Ascending aorta (tissue), 2 donors: ENCODE results near the gene HECW1. TPM values are rescaled to one million over a fixed set of nuclear protein-coding genes. Genes with fewer than 3 reads are reported as not detected.

Experiments used
- DNase-seq, 2 donors: peaks; one replicate each; pipeline ENCODE4 v3.0.0-alpha.2; 2019; ENCODE audit warnings: low spot score in 2 of 2
- H3K27ac ChIP-seq, 2 donors: fragments of 200-600 bp; sonication (generic); one replicate each; pipeline ENCODE4 v1.5.1; 2016 to 2017; ENCODE audit warnings: mild to moderate bottlenecking in 1 of 2
- H3K27me3 ChIP-seq: fragments of 200-600 bp; sonication (generic); one replicate; pipeline ENCODE4 v1.5.1; 2017
- H3K36me3 ChIP-seq, 2 donors: fragments of 200-600 bp; sonication (generic); one replicate each; pipeline ENCODE4 v1.5.1; 2016
- H3K4me1 ChIP-seq, 2 donors: fragments of 200-600 bp; sonication (generic); one replicate each; pipeline ENCODE4 v1.5.1; 2016 to 2017; ENCODE audit warnings: mild to moderate bottlenecking in 1 of 2
- H3K4me3 ChIP-seq, 2 donors: fragments of 200-600 bp; sonication (generic); one replicate each; pipeline ENCODE4 v1.5.1; 2016 to 2017; ENCODE audit warnings: mild to moderate bottlenecking in 1 of 2
- H3K9me3 ChIP-seq, 2 donors: fragments of 200-600 bp; sonication (generic); one replicate each; pipeline ENCODE4 v1.5.1; 2016
- intact Hi-C: fragments of 100-400 bp; cut with DNase I; formaldehyde crosslinking; loops from one replicate; pipeline ENCODE4 v1.15.1; 2023
- total RNA-seq: library from RNA; depleted of rRNA; stranded (reverse); fragments of >200 nt; gene quantifications from one replicate; pipeline ENCODE4 v1.1.0, GENCODE V29; 2016
- TF ChIP-seq, protein P1 (sequence below), 3 experiments: fragments of 200-600 bp in 2 of 3; fragments of 450-650 bp in 1 of 3; sonication (generic) in 2 of 3; IDR thresholded peaks; one replicate each; pipeline ENCODE4 v1.5.1; 2016 to 2019; ENCODE audit warnings: antibody characterized with exemption in 3 of 3, mild to moderate bottlenecking in 1 of 3, moderate library complexity in 1 of 3

HECW1 gene
- total RNA-seq, 1 donor from 2014 or later: not detected

DNA sequence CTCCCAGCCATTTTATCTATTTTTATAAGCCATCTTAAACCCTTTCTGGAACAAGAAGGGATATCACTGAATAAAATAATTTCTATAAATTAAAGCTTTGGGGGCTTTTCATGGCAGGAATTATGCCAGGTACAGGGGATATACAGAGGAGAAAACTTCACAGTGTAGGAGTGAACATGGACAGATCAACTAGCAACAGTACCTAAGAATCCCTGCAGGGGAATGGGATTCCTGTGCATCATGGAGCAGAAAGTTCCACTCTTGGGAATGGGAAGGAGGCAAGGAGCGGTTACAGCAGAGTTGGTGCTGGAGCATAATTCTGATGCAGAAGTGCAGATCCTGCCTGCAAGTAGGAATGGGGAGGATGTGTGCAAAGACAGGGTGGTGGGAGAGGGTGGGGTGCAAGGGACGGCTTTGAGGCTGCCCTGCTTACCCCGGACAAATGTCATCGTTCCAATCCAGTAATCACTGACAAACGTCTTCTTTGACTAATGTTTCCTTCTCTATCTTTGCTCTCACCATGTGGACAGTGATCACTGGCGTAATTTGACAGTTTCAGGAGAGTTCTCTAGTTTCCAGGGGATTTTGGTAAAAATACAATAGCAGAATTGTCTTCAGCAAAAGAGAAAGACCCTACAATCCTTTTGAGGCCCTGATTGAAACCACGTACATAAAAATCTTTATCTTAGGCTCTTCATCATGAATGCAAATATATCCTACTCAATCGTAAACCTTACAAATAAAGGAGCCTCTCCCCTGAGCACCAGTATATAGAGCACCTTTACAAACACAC, 196.7 kb downstream of the HECW1 start:
- H3K4me3 ChIP-seq: no peak overlapping the region
- H3K27ac ChIP-seq: no peak overlapping the region
- H3K36me3 ChIP-seq: no peaks in the 10 kb centered on the region
- no peaks in the 10 kb centered on the region for H3K9me3 ChIP-seq
- TF ChIP-seq, protein P1, sequence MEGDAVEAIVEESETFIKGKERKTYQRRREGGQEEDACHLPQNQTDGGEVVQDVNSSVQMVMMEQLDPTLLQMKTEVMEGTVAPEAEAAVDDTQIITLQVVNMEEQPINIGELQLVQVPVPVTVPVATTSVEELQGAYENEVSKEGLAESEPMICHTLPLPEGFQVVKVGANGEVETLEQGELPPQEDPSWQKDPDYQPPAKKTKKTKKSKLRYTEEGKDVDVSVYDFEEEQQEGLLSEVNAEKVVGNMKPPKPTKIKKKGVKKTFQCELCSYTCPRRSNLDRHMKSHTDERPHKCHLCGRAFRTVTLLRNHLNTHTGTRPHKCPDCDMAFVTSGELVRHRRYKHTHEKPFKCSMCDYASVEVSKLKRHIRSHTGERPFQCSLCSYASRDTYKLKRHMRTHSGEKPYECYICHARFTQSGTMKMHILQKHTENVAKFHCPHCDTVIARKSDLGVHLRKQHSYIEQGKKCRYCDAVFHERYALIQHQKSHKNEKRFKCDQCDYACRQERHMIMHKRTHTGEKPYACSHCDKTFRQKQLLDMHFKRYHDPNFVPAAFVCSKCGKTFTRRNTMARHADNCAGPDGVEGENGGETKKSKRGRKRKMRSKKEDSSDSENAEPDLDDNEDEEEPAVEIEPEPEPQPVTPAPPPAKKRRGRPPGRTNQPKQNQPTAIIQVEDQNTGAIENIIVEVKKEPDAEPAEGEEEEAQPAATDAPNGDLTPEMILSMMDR (IDR thresholded peaks at IDR 0.05): no peak
- DNase-seq: no peak
- intact Hi-C loops: no loop called here
- no peaks in the 10 kb centered on the region for H3K4me1 ChIP-seq
- no peaks in the 10 kb centered on the region for H3K27me3 ChIP-seq

DNA sequence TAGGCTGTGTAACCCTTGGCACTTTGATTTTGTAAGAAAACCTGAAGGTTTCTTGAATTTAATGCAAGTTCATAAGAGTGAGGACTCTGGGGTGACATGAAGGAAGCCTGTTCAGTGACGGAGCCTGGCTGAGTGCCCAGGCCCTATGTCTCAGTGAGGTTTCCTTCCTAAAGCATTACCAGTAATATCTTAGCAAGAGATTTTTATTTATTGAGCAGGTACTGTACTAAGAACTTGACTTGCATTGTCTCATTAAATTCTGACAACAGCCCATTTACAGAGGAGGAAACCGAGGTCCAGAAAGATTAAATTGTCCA, 197.2 kb downstream of the HECW1 start:
- Histone ChIP-seq H3K27ac (no peak overlapping the region), H3K4me1 (no peaks in the 10 kb centered on the region), H3K4me3 (no peak overlapping the region), H3K9me3 (no peaks in the 10 kb centered on the region), H3K36me3 (no peaks in the 10 kb centered on the region), H3K27me3 (no peaks in the 10 kb centered on the region)
- TF ChIP-seq, protein P1 (IDR thresholded peaks at IDR 0.05): no peak
- intact Hi-C loops: no loop called here
- DNase-seq: no peak

DNA sequence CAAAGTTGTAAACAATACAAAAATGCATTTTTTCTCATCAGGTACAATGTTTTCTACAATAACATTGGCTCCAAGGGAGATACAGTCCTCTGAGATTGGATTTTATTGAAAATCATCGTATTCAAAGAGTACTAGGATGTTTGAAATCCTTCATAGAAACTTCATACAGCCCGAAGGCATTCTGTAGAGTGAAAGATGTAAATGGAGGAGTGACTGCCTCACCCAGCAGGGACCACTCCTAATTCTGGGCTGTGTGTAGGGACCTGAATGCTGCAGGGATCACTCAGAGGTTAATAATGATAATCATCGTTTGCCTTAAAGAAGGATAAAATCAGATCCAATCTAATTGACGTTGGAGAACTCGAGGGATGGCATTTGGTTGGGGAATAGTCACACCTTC, 198.6 kb downstream of the HECW1 start:
- TF ChIP-seq, protein P1 (IDR thresholded peaks at IDR 0.05): no peak
- intact Hi-C loops: no loop called here
- no peak for DNase-seq

DNA sequence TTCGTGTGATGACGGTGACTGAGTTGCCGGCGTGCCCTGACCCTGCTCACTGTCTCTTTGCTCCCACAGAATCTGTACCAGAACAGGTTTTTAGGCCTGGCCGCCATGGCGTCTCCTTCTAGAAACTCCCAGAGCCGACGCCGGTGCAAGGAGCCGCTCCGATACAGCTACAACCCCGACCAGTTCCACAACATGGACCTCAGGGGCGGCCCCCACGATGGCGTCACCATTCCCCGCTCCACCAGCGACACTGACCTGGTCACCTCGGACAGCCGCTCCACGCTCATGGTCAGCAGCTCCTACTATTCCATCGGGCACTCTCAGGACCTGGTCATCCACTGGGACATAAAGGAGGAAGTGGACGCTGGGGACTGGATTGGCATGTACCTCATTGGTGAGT, 199.2 kb downstream of the HECW1 start:
- no peak for DNase-seq
- H3K27me3 ChIP-seq: no peaks in the 10 kb centered on the region
- H3K4me3 ChIP-seq: no peak overlapping the region
- no peaks in the 10 kb centered on the region for H3K4me1 ChIP-seq
- TF ChIP-seq, protein P1 (IDR thresholded peaks at IDR 0.05): no peak
- H3K9me3 ChIP-seq: no peaks in the 10 kb centered on the region
- no peaks in the 10 kb centered on the region for H3K36me3 ChIP-seq
- intact Hi-C loops: no loop called here
- H3K27ac ChIP-seq: no peak overlapping the region

More for the DNA sequence above, 198.6 kb downstream of the HECW1 start:
- H3K27me3 ChIP-seq: no peaks in the 10 kb centered on the region
- no peak overlapping the region for H3K4me3 ChIP-seq
- no peaks in the 10 kb centered on the region for H3K4me1 ChIP-seq
- H3K9me3 ChIP-seq: no peaks in the 10 kb centered on the region
- H3K36me3 ChIP-seq: no peaks in the 10 kb centered on the region
- no peak overlapping the region for H3K27ac ChIP-seq

DNA sequence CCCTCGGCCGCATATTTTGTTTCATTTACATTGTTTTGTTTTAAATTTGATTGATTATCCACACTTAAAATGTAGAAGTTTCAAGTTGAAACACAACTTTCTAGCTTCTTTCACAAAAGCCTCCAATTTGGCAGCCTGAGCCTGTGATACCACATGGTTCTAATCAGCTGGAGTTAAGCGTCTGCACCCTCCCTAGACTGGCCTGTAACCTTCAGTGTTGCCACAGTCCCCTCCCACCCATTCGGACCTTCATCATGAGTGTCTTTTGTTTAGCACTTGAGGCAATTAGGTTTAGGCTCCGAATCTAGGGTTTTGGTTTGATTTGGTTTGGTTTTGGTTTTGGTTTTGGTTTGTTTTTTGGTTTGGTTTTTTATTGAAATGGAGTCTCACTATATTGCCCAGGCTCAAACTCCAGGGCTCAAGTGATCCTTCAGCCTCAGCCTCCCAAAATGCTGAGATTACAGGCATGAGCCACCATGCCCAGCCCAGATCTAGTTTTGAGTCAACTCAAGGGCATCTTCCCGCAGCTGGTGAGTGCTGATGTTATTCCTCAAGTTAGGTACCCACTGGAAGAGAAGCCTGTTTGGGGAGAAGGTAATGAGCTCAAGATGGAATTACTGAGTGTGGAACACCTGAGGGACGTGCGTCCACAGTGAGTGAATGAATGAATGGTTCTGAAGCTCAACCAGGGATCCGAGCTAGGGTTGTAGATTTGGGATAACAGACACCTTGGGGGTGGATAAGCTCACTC, 201.4 kb downstream of the HECW1 start:
- H3K4me1 ChIP-seq: no peaks in the 10 kb centered on the region
- H3K27ac ChIP-seq: no peak overlapping the region
- DNase-seq: no peak
- H3K9me3 ChIP-seq: no peaks in the 10 kb centered on the region
- H3K36me3 ChIP-seq: no peaks in the 10 kb centered on the region
- no peak overlapping the region for H3K4me3 ChIP-seq
- TF ChIP-seq, protein P1 (IDR thresholded peaks at IDR 0.05): no peak
- H3K27me3 ChIP-seq: no peaks in the 10 kb centered on the region
- intact Hi-C loops: no loop called here
